Right lobe of liver (tissue), 6 donors: ENCODE measurements around the gene LEKR1. TPM values are rescaled to one million over a fixed set of nuclear protein-coding genes. Genes with fewer than 3 reads are reported as not detected.

Source experiments
- ATAC-seq, 4 donors: fragments of 200-7000 bp; cut with Tn5 transposase; one replicate each; pipeline ENCODE4 v1.9.1; 2020; ENCODE audit warnings: mild to moderate bottlenecking in 4 of 4, moderate library complexity in 4 of 4
- DNase-seq, 3 donors: peaks; one replicate each; pipeline ENCODE4 v3.0.0-alpha.2; 2020
- H3K27ac ChIP-seq, 3 donors: fragments of 200-600 bp; one replicate each; pipeline ENCODE4 v1.8.0; 2022
- H3K27me3 ChIP-seq, 2 donors: fragments of 200-600 bp; one replicate each; pipeline ENCODE4 v1.8.0; 2022
- H3K36me3 ChIP-seq, 4 donors: fragments of 200-600 bp; sonication (generic) in 1 of 4; one replicate each; pipeline versions ENCODE4 v1.5.1 to v1.8.0; 2017 to 2022; ENCODE audit warnings: control low read depth in 1 of 4
- H3K4me1 ChIP-seq, 4 donors: fragments of 200-600 bp; sonication (generic) in 1 of 4; one replicate each; pipeline versions ENCODE4 v1.5.1 to v1.8.0; 2017 to 2022; ENCODE audit warnings: control low read depth in 1 of 4
- H3K4me3 ChIP-seq, 3 donors: fragments of 200-600 bp; one replicate each; pipeline ENCODE4 v1.8.0; 2022
- H3K9me3 ChIP-seq, 4 donors: fragments of 200-600 bp; sonication (generic) in 1 of 4; one replicate each; pipeline versions ENCODE4 v1.5.1 to v1.8.0; 2017 to 2022; ENCODE audit warnings: control low read depth in 1 of 4
- CTCF ChIP-seq, 4 donors: fragments of 200-600 bp in 3 of 4; fragments of 450-650 bp in 1 of 4; IDR thresholded peaks; one replicate each; pipeline versions ENCODE4 v1.5.1 to v1.8.0; 2016 to 2022; ENCODE audit warnings: antibody characterized with exemption in 4 of 4, mild to moderate bottlenecking in 2 of 4
- POLR2A ChIP-seq: fragments of 450-650 bp; IDR thresholded peaks from one replicate; pipeline ENCODE4 v1.6.1; 2017; ENCODE audit warnings: antibody characterized with exemption, mild to moderate bottlenecking
- WGBS: methylation state at CpG from one replicate; pipeline ENCODE4 v1.1.6; 2018; ENCODE audit warnings: low coverage, low lambda C conversion rate; ENCODE audit not compliant: insufficient coverage; ENCODE audit errors: missing lambda C conversion rate; 5-methylcytosine and 5-hydroxymethylcytosine counted together
- intact Hi-C, 2 donors: fragments of 100-400 bp; cut with DNase I; formaldehyde crosslinking; loops; one replicate each; pipeline versions ENCODE4 v1.11.2 to v1.14.1; 2022
- total RNA-seq, 6 experiments: library from RNA; depleted of rRNA in 2 of 6; stranded (reverse); fragments of >200 nt in 2 of 6; fragmentation: NEBNext Ultra II Directional in 3 of 6; extraction: Animal tissue kit (Norgen Biotek cat#: 25700) in 3 of 6; gene quantifications; one replicate each; pipeline versions ENCODE4 v1.1.0 to v1.2.4, GENCODE V29; 2016 to 2023
- donor health status: DM: no; HTN: yes; CAD: no.
- donor health status: DM: no; HTN: no; CAD: no.
- donor health status: DM: no; HTN: no; CAD: no.
- donor health status: DM: no; HTN: yes; CAD: no.
- donor health status: DM: no; HTN: yes; CAD: no.

The LEKR1 gene
- total RNA-seq, 6 experiments from 2014 or later: 0.49 to 1.4 (median 0.74) TPM; not detected in 2

GRCh38 chr3:157069846-157070677 is 243.9 kb downstream of the LEKR1 start:
- no peak for DNase-seq
- H3K4me3 ChIP-seq: no peak overlapping the region
- ATAC-seq: peak; percentile 13 to 65 (median 46)
- WGBS: 57% methylated on average over 6 of the region's 7 CpGs
- peaks cover 0 to 26% (median 0%) of the 10 kb centered on the region in 4 donors for H3K4me1 ChIP-seq
- H3K9me3 ChIP-seq: no peaks in the 10 kb centered on the region
- intact Hi-C loops: no loop called here
- H3K36me3 ChIP-seq: no peaks in the 10 kb centered on the region
- peak overlapping the region in 1 of 3 donors; percentile 39 for H3K27ac ChIP-seq
- no peak for TF ChIP-seq CTCF (IDR thresholded peaks at IDR 0.05)
- no peak for TF ChIP-seq POLR2A
- no peaks in the 10 kb centered on the region for H3K27me3 ChIP-seq

GRCh38 chr3:157070678-157070999 is 244.5 kb downstream of the LEKR1 start:
- intact Hi-C loops: no loop called here
- TF ChIP-seq CTCF (IDR thresholded peaks at IDR 0.05): no peak
- TF ChIP-seq POLR2A: no peak
- ATAC-seq: peak; percentile 81 to 86 (median 84)
- Histone ChIP-seq H3K9me3 (no peaks in the 10 kb centered on the region), H3K27me3 (no peaks in the 10 kb centered on the region), H3K4me3 (no peak overlapping the region), H3K4me1 (peaks cover 0 to 26% (median 0%) of the 10 kb centered on the region in 4 donors), H3K36me3 (no peaks in the 10 kb centered on the region), H3K27ac (peak overlapping the region in 1 of 3 donors; percentile 39)
- DNase-seq: peak in 1 of 3 donors; percentile 67
- WGBS: 29% methylated on average over 1 of the region's 2 CpGs

- H3K27me3 ChIP-seq: no peaks in the 10 kb centered on the region
- H3K4me3 ChIP-seq: no peak overlapping the region
- no peaks in the 10 kb centered on the region for H3K36me3 ChIP-seq
- no peak for DNase-seq
- no peak overlapping the region for H3K27ac ChIP-seq
- intact Hi-C loops: no loop called here
- no peak for ATAC-seq
- 94% methylated on average over 2 of the region's 2 CpGs for WGBS
- peaks cover 0 to 18% (median 0%) of the 10 kb centered on the region in 4 donors for H3K4me1 ChIP-seq
- no peaks in the 10 kb centered on the region for H3K9me3 ChIP-seq
- no peak for TF ChIP-seq CTCF (IDR thresholded peaks at IDR 0.05)
These were observed 245.8 kb downstream of the LEKR1 start for GRCh38 chr3:157071744-157072525.

- DNase-seq (no peak), ATAC-seq (no peak)
- intact Hi-C loops: no loop called here
- Histone ChIP-seq H3K4me1 (peaks cover 0 to 17% (median 0%) of the 10 kb centered on the region in 4 donors), H3K27me3 (no peaks in the 10 kb centered on the region), H3K4me3 (no peak overlapping the region), H3K27ac (no peak overlapping the region), H3K36me3 (no peaks in the 10 kb centered on the region), H3K9me3 (no peaks in the 10 kb centered on the region)
- TF ChIP-seq POLR2A: no peak
- no peak for TF ChIP-seq CTCF (IDR thresholded peaks at IDR 0.05)
- 62% methylated on average over 4 of the region's 4 CpGs for WGBS
These were observed 247.7 kb downstream of the LEKR1 start for GRCh38 chr3:157073810-157074209.
